IPS DF 6.9 (cell line): ENCODE results near the gene GRM2.

Experiments
- DNase-seq: peaks from one replicate; pipeline ENCODE4 v3.0.0-alpha.2; 2013; ENCODE audit warnings: low read depth, low spot score
- H3K27ac ChIP-seq: one replicate; pipeline ENCODE4 v1.5.1; 2013; ENCODE audit warnings: low read length, control low read depth
- H3K27me3 ChIP-seq: 2 replicates; pipeline ENCODE4 v1.6.1; 2013; ENCODE audit warnings: mild to moderate bottlenecking, low read length; ENCODE audit not compliant: control insufficient read depth, insufficient read depth
- H3K36me3 ChIP-seq: 2 replicates; pipeline ENCODE4 v1.6.1; 2013; ENCODE audit warnings: low read length; ENCODE audit not compliant: control insufficient read depth, insufficient read depth
- H3K4me1 ChIP-seq: 2 replicates; pipeline ENCODE4 v1.6.1; 2013; ENCODE audit warnings: low read length; ENCODE audit not compliant: control insufficient read depth, insufficient read depth
- H3K4me3 ChIP-seq: 2 replicates; pipeline ENCODE4 v1.5.1; 2013; ENCODE audit warnings: mild to moderate bottlenecking, low read length
- H3K9me3 ChIP-seq: 2 replicates; pipeline ENCODE4 v1.6.1; 2013; ENCODE audit warnings: low read length, inconsistent platforms; ENCODE audit not compliant: control insufficient read depth, insufficient read depth
- WGBS: extraction: QIAGEN DNeasy Blood & Tissue Kit; methylation state at CpG from one replicate; pipeline ENCODE4 v1.1.7; 2013; ENCODE audit warnings: mixed read lengths, missing lambda C conversion rate; ENCODE audit not compliant: insufficient read length, insufficient coverage; 5-methylcytosine and 5-hydroxymethylcytosine counted together

GRM2 gene

DNA sequence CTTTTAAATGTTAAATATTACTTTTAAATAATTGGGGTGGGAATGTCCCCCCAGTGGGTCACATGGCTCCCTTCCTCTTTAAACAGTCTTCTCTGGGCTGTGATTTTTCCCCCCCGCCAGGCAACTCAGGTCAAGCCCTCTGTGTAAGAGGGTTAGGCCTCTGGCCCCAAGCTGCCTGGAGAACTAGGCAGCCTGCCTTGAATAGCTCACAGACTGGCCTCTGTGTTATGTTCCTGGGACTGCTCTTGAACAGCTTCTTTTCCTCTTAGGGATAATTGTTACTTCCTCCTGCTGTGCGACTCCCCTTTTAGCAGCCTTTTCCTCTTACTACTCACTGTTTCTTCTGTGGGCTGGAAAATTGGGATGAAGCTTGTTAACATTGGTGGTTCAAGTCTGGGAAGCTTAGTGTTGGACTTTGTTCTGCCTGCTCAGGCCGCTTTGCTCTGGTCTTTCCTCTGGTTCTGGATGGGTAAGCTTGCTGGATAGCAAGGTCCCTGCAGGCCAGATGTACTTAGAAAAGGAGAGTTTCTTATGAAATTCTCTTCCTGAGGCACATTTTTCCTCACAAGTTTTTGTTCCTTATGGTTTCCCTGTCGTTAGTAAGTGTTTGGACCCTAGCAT is 33.6 kb upstream of the GRM2 start:
- no peak for DNase-seq
- Histone ChIP-seq H3K36me3 (no peaks in the 10 kb centered on the region), H3K27ac (no peak overlapping the region), H3K4me1 (peaks cover 2% of the 10 kb centered on the region; the same call in 1 of the 2 replicates), H3K27me3 (no peaks in the 10 kb centered on the region), H3K9me3 (no peaks in the 10 kb centered on the region), H3K4me3 (no peak overlapping the region)
- no CpG with 5 or more reads among the region's 4 CpGs for WGBS

DNA sequence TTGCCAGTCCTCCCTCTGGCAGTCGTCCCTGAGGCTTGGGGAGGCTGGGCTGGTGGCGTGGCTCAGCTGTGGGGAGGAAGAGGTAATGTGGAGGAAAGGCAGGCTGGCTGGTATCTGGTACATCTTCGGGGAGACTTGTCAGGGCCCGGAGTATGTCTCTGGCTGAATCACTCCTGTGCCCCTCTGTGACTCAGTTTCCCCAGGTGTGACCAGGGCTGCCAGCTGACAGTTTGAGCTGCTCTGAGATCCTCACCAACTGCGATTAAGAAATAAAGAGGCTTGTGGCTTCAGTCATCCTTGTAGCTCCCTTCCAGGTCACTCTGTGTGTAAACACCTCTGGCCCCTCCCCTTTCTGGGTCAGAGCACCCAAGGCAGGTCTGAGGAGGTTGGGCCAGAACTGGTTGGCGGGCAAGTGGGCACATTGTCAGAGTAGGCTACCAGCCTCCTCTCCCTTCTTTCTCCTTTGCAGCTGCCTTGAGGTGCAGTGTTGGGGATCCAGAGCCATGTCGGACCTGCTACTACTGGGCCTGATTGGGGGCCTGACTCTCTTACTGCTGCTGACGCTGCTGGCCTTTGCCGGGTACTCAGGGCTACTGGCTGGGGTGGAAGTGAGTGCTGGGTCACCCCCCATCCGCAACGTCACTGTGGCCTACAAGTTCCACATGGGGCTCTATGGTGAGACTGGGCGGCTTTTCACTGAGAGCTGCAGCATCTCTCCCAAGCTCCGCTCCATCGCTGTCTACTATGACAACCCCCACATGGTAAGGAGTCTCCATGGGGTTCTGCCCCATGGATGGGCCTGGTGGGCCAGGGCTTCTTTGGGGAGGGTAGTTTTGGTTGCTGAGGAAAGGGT is 32.8 kb upstream of the GRM2 start:
- Histone ChIP-seq H3K27ac (no peak overlapping the region), H3K27me3 (no peaks in the 10 kb centered on the region), H3K9me3 (no peaks in the 10 kb centered on the region), H3K4me1 (no peaks in the 10 kb centered on the region), H3K4me3 (no peak overlapping the region), H3K36me3 (no peaks in the 10 kb centered on the region)
- no CpG with 5 or more reads among the region's 14 CpGs for WGBS
- no peak for DNase-seq

DNA sequence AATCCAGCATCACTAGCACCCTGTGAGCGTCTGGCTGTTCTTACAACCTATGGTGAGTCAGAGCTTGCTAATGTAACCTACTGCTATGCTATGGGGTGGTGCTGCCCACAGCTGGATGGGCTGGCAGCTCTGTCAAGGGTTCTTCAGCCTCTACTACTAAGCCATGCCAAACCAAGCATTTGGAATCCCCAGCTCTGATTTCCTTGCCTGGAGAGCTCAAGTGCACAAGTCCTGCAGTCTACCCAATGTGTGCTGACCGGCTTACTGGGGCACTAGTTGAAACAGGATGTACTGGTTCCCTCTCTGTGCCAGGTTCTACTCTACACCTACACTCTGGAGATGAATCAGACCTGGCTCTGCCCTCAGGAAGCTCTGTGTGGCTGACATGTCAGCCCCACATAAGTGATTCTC is 31.7 kb upstream of the GRM2 start:
- no peak overlapping the region for H3K4me3 ChIP-seq
- no peak for DNase-seq

DNA sequence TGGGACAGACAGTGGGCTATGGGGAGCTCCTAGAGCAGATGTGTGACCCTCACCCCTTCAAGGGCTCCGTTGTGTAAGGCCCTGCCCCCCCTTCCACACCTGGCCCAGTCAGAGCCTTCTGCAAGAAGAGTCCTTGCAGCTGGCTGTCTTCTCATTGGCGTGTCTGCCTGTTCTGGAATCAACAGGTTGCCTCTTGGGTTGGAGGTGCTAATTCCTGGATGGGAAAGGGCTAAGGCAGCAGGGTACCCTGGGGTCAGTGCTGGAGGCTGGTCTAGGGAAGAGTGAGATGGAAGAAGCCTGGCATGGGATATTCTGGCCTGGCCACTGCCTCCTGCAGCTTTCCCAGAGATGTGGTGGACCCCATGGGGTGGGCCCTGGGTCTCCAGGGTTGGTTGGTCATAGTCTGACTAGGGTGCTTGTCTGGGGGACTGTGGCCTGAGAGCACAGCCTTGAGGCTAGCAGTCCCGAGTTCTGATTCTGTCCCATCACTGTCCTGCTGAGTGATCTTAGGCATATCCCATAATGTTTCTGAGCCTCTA is 30.7 kb upstream of the GRM2 start:
- Histone ChIP-seq H3K27me3 (no peaks in the 10 kb centered on the region), H3K4me1 (no peaks in the 10 kb centered on the region), H3K4me3 (no peak overlapping the region), H3K36me3 (no peaks in the 10 kb centered on the region), H3K9me3 (no peaks in the 10 kb centered on the region), H3K27ac (no peak overlapping the region)
- no CpG with 5 or more reads among the region's 3 CpGs for WGBS
- DNase-seq = no peak

More for the DNA sequence above, 31.7 kb upstream of the GRM2 start:
- H3K4me1 ChIP-seq = no peaks in the 10 kb centered on the region
- no peak overlapping the region for H3K27ac ChIP-seq
- no peaks in the 10 kb centered on the region for H3K9me3 ChIP-seq
- no peaks in the 10 kb centered on the region for H3K27me3 ChIP-seq
- no CpG with 5 or more reads among the region's 2 CpGs for WGBS
- H3K36me3 ChIP-seq = no peaks in the 10 kb centered on the region

DNA sequence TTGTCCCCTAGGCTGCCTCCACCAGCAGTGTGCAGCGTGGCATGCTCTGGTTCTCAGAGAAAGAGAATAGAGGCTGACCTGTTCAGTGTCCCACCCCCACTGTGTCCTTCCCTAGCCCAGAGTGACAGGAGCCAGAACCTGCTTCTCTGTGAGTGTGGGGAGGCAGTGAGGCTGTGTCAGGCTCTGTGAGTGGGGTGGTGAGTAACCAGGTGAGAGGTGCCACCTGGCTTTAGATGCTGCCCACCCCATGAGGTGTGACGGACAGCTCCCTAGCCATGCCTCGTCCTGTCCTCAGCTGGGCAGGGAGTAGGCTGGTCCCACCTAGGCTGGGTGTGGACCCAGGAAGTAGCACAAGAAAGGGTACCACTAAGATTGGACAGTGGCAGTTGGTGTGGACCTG is 29.5 kb upstream of the GRM2 start:
- Histone ChIP-seq H3K9me3 (no peaks in the 10 kb centered on the region), H3K4me3 (no peak overlapping the region), H3K4me1 (peaks cover 1% of the 10 kb centered on the region; the same call in 1 of the 2 replicates), H3K27ac (no peak overlapping the region), H3K36me3 (no peaks in the 10 kb centered on the region), H3K27me3 (no peaks in the 10 kb centered on the region)
- DNase-seq = no peak
- WGBS = no CpG with 5 or more reads among the region's 3 CpGs

DNA sequence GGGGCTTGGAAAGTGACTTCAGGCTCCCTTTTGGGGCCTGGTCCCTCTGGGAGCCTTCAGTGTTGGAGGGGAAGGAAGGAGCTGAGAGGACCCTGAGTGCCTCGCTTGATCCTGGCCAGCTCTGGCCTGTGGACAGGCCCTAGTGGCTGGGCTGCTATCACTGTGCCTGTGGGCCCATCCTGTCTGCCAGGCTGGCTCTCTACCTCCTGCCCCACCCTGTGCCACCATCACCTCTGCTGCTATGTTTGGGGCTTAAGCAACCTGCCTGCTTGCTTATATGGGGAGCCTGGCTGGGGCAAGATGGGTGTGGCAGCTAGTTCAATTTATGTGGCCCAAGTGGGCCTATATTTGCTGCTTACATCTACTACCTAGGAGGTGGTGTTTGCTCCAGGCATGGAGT is 28.7 kb upstream of the GRM2 start:
- H3K27me3 ChIP-seq = no peaks in the 10 kb centered on the region
- no CpG with 5 or more reads among the region's 1 CpG for WGBS
- DNase-seq = no peak
- no peak overlapping the region for H3K27ac ChIP-seq
- H3K9me3 ChIP-seq = no peaks in the 10 kb centered on the region
- peaks cover 1% of the 10 kb centered on the region; the same call in 1 of the 2 replicates for H3K4me1 ChIP-seq
- no peak overlapping the region for H3K4me3 ChIP-seq
- no peaks in the 10 kb centered on the region for H3K36me3 ChIP-seq

DNA sequence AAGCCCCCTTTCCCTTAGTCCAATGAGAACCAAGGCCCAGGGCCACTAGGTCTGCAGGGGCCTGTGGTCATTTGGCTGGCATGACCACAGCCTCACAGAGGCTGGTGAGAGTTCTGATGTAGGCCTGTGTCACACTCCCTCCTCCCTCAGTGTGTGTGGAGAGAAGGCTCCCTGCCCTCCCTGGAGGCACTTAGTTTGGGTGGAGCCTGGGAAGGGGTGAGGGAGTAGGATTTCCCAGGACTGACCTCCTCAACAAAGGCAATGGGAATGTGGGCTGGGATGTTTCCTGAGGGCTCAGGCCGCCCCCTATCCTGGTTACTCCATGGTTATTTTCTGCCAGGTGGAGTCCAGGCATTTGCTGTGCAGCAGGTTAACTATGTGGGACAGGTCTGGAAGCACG is 28.2 kb upstream of the GRM2 start:
- no peaks in the 10 kb centered on the region for H3K36me3 ChIP-seq
- no peak overlapping the region for H3K4me3 ChIP-seq
- WGBS = no CpG with 5 or more reads among the region's 2 CpGs
- DNase-seq = no peak
- peaks cover 1% of the 10 kb centered on the region; the same call in 1 of the 2 replicates for H3K4me1 ChIP-seq
- H3K9me3 ChIP-seq = no peaks in the 10 kb centered on the region
- no peak overlapping the region for H3K27ac ChIP-seq
- no peaks in the 10 kb centered on the region for H3K27me3 ChIP-seq

DNA sequence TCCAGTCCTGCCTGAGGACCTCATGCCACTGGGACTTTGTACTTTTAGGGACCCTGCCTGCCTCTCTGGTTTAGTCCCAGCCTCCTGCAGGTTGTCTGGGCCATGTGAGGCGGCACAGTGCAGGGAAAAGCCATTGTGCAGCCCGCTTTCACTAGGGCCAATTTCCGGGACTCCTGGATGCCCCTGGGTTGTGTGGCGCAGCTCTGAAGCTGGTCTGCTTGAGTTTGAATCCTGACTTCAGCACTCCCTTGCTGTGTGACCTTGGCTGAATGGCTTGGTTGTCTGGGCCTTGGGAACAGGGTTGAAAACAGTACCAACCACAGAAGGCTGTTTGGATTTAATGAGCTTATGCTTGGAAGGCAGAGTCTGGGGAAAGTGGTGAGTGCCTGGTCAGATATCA is 27.6 kb upstream of the GRM2 start:
- Histone ChIP-seq H3K9me3 (no peaks in the 10 kb centered on the region), H3K27ac (no peak overlapping the region), H3K4me3 (no peak overlapping the region), H3K4me1 (peaks cover 1% of the 10 kb centered on the region; the same call in 1 of the 2 replicates), H3K27me3 (no peaks in the 10 kb centered on the region), H3K36me3 (no peaks in the 10 kb centered on the region)
- no CpG with 5 or more reads among the region's 4 CpGs for WGBS
- DNase-seq = no peak

DNA sequence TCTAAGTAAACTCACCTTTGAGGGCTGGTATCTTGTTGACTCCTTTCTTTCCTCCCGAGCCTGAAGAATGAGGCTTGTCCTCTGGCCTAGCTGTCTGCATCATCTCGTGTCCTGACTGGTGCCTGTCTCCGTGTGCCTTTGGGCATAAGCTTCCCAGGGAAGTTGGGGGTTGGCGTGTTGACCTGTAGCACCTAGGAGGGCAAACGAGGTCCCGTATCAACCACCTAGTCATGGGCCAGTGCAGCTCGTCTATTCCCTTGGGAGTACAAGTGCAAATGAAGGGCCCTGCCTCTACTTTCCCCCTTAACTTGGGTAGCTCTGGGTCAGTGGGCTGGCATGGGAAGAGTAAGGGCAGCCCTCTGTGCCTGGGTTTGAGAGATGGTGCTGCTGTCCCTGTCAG is 27.1 kb upstream of the GRM2 start:
- Histone ChIP-seq H3K27me3 (no peaks in the 10 kb centered on the region), H3K27ac (no peak overlapping the region), H3K4me1 (peaks cover 1% of the 10 kb centered on the region; the same call in 1 of the 2 replicates), H3K9me3 (no peaks in the 10 kb centered on the region), H3K36me3 (no peaks in the 10 kb centered on the region), H3K4me3 (no peak overlapping the region)
- DNase-seq = no peak
- no CpG with 5 or more reads among the region's 7 CpGs for WGBS

DNA sequence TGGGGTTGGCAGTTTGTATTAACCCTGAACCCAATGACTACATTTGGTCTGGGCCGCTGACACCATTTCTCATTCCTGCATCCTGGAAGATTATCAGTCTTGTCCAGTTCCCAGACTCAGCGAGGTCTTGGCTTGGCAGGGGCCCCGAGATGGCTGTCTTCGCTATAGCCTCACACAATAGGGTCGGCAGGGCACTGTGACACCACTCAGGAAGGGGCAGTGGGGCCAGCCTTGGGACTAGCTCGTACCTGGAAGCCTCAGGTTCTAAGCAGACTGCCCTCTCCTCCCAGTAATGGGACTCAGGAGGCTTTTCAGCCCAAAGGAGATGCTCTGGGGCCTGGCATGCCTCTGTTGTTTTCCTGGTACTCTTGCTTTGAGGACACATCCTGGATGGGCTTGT is 26.7 kb upstream of the GRM2 start:
- Histone ChIP-seq H3K27me3 (no peaks in the 10 kb centered on the region), H3K9me3 (no peaks in the 10 kb centered on the region), H3K4me3 (no peak overlapping the region), H3K36me3 (no peaks in the 10 kb centered on the region), H3K4me1 (peaks cover 1% of the 10 kb centered on the region; the same call in 1 of the 2 replicates), H3K27ac (no peak overlapping the region)
- no CpG with 5 or more reads among the region's 6 CpGs for WGBS
- no peak for DNase-seq
